Duodenal mucosa (tissue), 2 donors: ENCODE results near the gene PLEKHG1.

Source experiments
- H3K27ac ChIP-seq: one replicate; pipeline ENCODE4 v1.7.0; 2013; ENCODE audit warnings: low read depth, low read length
- H3K27me3 ChIP-seq, 2 donors: one replicate each; pipeline ENCODE4 v1.7.0; 2013; ENCODE audit warnings: low read length in 2 of 2, control low read depth in 1 of 2; ENCODE audit not compliant: insufficient read depth in 2 of 2, control insufficient read depth in 1 of 2
- H3K36me3 ChIP-seq, 2 donors: one replicate each; pipeline ENCODE4 v1.7.0; 2013; ENCODE audit warnings: low read length in 2 of 2, control low read depth in 1 of 2; ENCODE audit not compliant: insufficient read depth in 2 of 2, control insufficient read depth in 1 of 2
- H3K4me1 ChIP-seq, 2 donors: one replicate each; pipeline ENCODE4 v1.7.0; 2013; ENCODE audit warnings: low read length in 2 of 2, control low read depth in 1 of 2; ENCODE audit not compliant: insufficient read depth in 2 of 2, control insufficient read depth in 1 of 2
- H3K4me3 ChIP-seq, 2 donors: one replicate each; pipeline ENCODE4 v1.7.0; 2013; ENCODE audit warnings: low read length in 2 of 2, low read depth in 1 of 2
- H3K9ac ChIP-seq, 2 donors: one replicate each; pipeline ENCODE4 v1.7.0; 2013; ENCODE audit warnings: low read length in 2 of 2, low read depth in 1 of 2
- H3K9me3 ChIP-seq, 2 donors: one replicate each; pipeline ENCODE4 v1.7.0; 2013; ENCODE audit warnings: low read length in 2 of 2, control low read depth in 1 of 2; ENCODE audit not compliant: control insufficient read depth in 1 of 2

The PLEKHG1 gene

GRCh38 chr6:150615967-150616366 is 16.3 kb downstream of the PLEKHG1 start:
- no peak overlapping the region for H3K27ac ChIP-seq

GRCh38 chr6:150616586-150616985 is 16.9 kb downstream of the PLEKHG1 start:
- Histone ChIP-seq H3K9me3 (no peaks in the 10 kb centered on the region), H3K9ac (no peak overlapping the region), H3K36me3 (no peaks in the 10 kb centered on the region), H3K4me1 (peaks cover 18 to 26% of the 10 kb centered on the region in 2 donors), H3K4me3 (no peak overlapping the region), H3K27me3 (no peaks in the 10 kb centered on the region), H3K27ac (no peak overlapping the region)

More at GRCh38 chr6:150615967-150616366, 16.3 kb downstream of the PLEKHG1 start:
- Histone ChIP-seq H3K4me3 (no peak overlapping the region), H3K4me1 (peaks cover 16 to 24% of the 10 kb centered on the region in 2 donors), H3K27me3 (no peaks in the 10 kb centered on the region), H3K9me3 (no peaks in the 10 kb centered on the region), H3K9ac (no peak overlapping the region), H3K36me3 (no peaks in the 10 kb centered on the region)

DNA sequence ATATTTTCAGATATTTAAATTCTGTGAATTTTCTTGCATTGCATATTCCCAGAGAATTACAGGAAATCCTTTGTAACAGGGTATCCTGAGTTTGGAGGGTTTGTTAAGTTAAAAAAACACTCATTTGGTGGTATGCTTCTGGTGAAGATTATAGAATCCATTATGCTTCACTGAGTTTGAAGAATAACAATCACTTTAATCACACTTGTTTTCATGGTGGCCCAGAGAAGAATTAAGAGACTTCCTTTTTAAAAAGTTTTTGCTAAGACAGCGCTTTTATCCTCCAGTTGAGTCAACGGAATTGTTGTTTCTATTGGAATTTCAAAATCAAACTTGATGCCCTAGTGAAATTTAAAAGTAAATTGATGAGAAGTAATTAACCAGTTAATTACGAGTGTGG is 17.4 kb downstream of the PLEKHG1 start:
- Histone ChIP-seq H3K4me3 (peak overlapping the region in 1 of 2 donors; percentile 36), H3K27ac (no peak overlapping the region), H3K27me3 (no peaks in the 10 kb centered on the region), H3K4me1 (peaks cover 18 to 26% of the 10 kb centered on the region in 2 donors), H3K36me3 (no peaks in the 10 kb centered on the region), H3K9me3 (no peaks in the 10 kb centered on the region), H3K9ac (no peak overlapping the region)

DNA sequence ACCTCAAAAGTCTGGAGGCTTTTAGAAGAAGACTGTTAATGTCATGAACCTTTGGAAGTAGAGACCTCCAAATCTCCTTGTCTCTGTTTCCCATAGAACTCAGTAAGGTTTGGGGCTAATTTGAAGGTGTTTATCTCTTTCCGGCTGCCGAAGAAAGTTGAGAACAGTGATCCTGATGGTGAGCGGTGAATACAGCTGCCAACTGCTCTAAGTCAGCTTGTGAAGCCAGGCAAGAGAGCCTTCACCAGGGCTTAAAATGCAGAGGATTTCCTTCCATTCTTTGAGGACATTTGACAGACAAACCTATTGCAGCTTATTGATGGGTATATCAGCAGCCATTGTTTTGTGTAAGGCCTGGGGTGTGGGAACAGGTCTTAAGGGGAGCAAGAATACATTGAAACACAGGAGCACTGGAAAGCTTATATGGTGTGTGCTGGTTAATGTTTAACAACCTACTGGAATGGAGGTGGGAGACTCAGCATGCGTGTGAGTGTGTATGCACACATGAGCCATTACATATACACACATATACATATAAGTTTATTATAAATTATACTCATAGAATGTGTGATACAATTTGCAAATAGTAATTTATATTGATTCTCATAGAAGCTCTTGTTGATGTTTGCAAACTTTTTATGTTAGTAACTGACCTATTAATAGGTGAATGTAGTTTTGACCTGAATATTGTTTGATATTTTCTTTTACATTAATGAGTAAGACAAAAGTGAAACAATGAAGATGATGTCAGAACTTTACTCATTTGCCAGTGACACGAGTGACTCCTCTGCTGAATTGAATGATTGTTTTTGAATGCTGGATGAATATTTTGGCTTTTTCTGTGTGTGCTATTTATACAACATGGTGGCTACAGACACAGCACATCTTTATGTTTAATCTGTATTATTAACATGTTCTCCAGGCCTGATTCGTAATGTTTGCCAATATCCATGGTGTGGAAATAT is 18.1 kb downstream of the PLEKHG1 start:
- H3K27me3 ChIP-seq: no peaks in the 10 kb centered on the region
- H3K9ac ChIP-seq: no peak overlapping the region
- peaks cover 18 to 28% of the 10 kb centered on the region in 2 donors for H3K4me1 ChIP-seq
- no peak overlapping the region for H3K27ac ChIP-seq
- H3K36me3 ChIP-seq: no peaks in the 10 kb centered on the region
- no peaks in the 10 kb centered on the region for H3K9me3 ChIP-seq
- peak overlapping the region in 1 of 2 donors; percentile 36 for H3K4me3 ChIP-seq

DNA sequence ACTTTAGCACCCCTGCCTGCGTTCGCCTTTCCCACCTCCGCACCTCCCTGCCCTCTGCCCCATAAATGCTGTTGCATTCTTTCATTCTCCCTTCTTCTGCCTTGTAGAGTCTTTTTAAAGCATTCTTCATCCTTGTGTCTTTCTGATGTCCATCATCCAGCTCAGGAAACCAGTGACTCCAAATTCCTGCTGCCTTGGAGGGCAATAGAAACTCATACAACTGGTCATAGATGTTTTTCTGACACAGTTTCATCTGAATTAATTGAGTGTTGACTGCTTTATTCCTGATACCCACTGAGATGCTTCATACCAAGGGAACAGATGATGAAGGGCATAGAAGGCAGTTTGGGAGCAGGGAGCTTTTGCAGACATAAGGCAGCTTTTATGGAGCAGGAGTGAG is 19.6 kb downstream of the PLEKHG1 start:
- H3K9ac ChIP-seq: no peak overlapping the region
- H3K27ac ChIP-seq: no peak overlapping the region
- H3K4me1 ChIP-seq: peaks cover 29 to 41% of the 10 kb centered on the region in 2 donors

DNA sequence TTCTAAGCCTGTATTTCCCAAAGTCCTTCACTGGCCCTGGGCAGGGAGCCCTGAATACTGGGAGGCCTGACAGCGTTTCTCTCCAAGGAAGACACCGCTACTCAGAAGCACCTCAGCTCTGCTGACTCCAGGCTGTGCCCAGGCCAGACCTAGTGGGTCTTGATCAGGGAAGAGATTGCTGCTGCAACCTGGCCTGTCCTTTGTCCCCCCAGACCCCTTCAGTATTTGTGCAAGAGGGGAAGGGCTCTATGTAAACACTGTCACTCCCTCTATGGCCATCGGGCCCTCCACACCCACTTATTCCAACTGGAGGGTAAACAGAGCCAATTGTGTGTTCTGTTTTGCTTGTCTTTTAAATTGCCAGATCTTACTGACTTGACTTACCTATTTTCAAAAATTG is 20.6 kb downstream of the PLEKHG1 start:
- Histone ChIP-seq H3K4me1 (peaks cover 29 to 41% of the 10 kb centered on the region in 2 donors), H3K4me3 (peak overlapping the region in 1 of 2 donors; percentile 5), H3K27ac (no peak overlapping the region), H3K9me3 (no peaks in the 10 kb centered on the region), H3K9ac (no peak overlapping the region), H3K36me3 (no peaks in the 10 kb centered on the region), H3K27me3 (no peaks in the 10 kb centered on the region)

More for the DNA sequence above, 19.6 kb downstream of the PLEKHG1 start:
- no peaks in the 10 kb centered on the region for H3K36me3 ChIP-seq
- no peaks in the 10 kb centered on the region for H3K9me3 ChIP-seq
- no peaks in the 10 kb centered on the region for H3K27me3 ChIP-seq
- H3K4me3 ChIP-seq: no peak overlapping the region

DNA sequence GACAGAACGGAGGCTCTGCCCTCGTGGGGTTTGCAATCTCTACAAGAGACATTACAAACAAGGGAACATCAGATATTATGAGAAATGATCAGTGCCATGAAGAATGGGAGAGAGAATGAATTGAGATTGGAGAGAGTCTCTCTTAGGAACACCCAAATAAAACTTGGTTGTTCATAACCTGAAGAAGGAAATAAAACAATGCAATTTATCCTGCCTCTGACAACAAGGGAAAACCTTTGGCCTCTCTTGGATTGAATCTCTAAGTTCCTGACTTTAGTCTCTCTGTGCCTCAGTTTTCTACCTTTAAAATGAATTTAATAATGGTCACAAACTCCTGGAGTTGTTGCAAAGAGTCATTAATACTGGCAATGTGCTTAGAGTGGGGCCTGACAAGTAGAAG is 21.1 kb downstream of the PLEKHG1 start:
- no peaks in the 10 kb centered on the region for H3K27me3 ChIP-seq
- H3K4me3 ChIP-seq: peak overlapping the region in 1 of 2 donors; percentile 5
- H3K36me3 ChIP-seq: no peaks in the 10 kb centered on the region
- no peaks in the 10 kb centered on the region for H3K9me3 ChIP-seq
- no peak overlapping the region for H3K9ac ChIP-seq
- peaks cover 29 to 41% of the 10 kb centered on the region in 2 donors for H3K4me1 ChIP-seq
- no peak overlapping the region for H3K27ac ChIP-seq

GRCh38 chr6:150622476-150622875 is 22.8 kb downstream of the PLEKHG1 start:
- H3K4me3 ChIP-seq: no peak overlapping the region
- no peak overlapping the region for H3K9ac ChIP-seq
- H3K27ac ChIP-seq: no peak overlapping the region
- H3K9me3 ChIP-seq: no peaks in the 10 kb centered on the region
- H3K4me1 ChIP-seq: peaks cover 30 to 53% of the 10 kb centered on the region in 2 donors
- H3K36me3 ChIP-seq: no peaks in the 10 kb centered on the region
- H3K27me3 ChIP-seq: no peaks in the 10 kb centered on the region

GRCh38 chr6:150622941-150623874 is 23.5 kb downstream of the PLEKHG1 start:
- no peaks in the 10 kb centered on the region for H3K27me3 ChIP-seq
- H3K36me3 ChIP-seq: no peaks in the 10 kb centered on the region
- peaks cover 37 to 58% of the 10 kb centered on the region in 2 donors for H3K4me1 ChIP-seq
- no peak overlapping the region for H3K27ac ChIP-seq
- no peaks in the 10 kb centered on the region for H3K9me3 ChIP-seq
- H3K4me3 ChIP-seq: no peak overlapping the region
- H3K9ac ChIP-seq: no peak overlapping the region

DNA sequence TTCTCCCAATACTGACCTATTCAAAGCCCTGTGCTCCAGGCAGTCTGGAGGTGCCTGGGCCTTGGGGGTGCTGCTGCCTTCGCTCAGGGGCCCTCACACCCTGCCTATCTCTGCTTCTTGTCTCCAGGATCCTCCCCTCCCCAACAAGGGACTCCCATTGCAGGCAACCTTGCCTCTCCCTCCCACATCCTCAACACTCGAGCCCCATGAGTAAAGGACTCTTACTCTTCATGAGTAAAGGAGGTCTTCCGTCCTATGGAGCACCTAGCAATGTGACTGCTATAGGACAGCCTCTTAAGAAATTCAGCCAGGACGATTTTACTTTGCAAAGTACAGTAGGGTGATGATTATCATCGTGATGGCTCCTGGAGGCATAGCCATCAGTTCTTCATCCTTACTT is 24.5 kb downstream of the PLEKHG1 start:
- Histone ChIP-seq H3K4me3 (no peak overlapping the region), H3K27ac (no peak overlapping the region), H3K4me1 (peaks cover 42 to 64% of the 10 kb centered on the region in 2 donors), H3K9ac (no peak overlapping the region), H3K9me3 (no peaks in the 10 kb centered on the region), H3K36me3 (no peaks in the 10 kb centered on the region), H3K27me3 (no peaks in the 10 kb centered on the region)
